Frontal cortex (tissue), 4 donors: Measurements from ENCODE around the gene PLB1. TPM values are rescaled to one million over a fixed set of nuclear protein-coding genes. Genes with fewer than 3 reads are reported as not detected.

Experiments used
- DNase-seq, 2 donors: peaks; one replicate each; pipeline ENCODE4 v3.0.0; 2012; ENCODE audit warnings: low spot score in 2 of 2
- FAIRE-seq: peaks from 2 replicates; lab custom pipeline; 2012; peaks lifted over from hg19 to GRCh38; lab: Jason Lieb, UNC
- total RNA-seq: library from RNA; depleted of rRNA; stranded (reverse); fragments of >200 nt; gene quantifications from one replicate; pipeline ENCODE4 v1.2.3, GENCODE V29; 2014
- donor health status: control.
- donor health status: control.
- donor health status: control.

The PLB1 gene
- total RNA-seq, 1 donor from 2014 or later, result 1.2 TPM

GRCh38 chr2:28490558-28490957 is 5.3 kb upstream of the PLB1 start:
- FAIRE-seq, result no peak

GRCh38 chr2:28492282-28492681 is 3.6 kb upstream of the PLB1 start:
- FAIRE-seq, result no peak

More at GRCh38 chr2:28490558-28490957, 5.3 kb upstream of the PLB1 start:
- DNase-seq, result no peak

GRCh38 chr2:28493636-28494035 is 2.2 kb upstream of the PLB1 start:
- DNase-seq, result no peak
- FAIRE-seq, result no peak

More at GRCh38 chr2:28492282-28492681, 3.6 kb upstream of the PLB1 start:
- DNase-seq, result no peak

GRCh38 chr2:28496781-28497180 is 921 bp downstream of the PLB1 start:
- no peak for FAIRE-seq
- DNase-seq, result no peak

- FAIRE-seq, result no peak
- DNase-seq, result no peak
These were observed 1.3 kb downstream of the PLB1 start for GRCh38 chr2:28497206-28497605.

GRCh38 chr2:28499282-28499681 is 3.4 kb downstream of the PLB1 start:
- DNase-seq, result no peak
- FAIRE-seq, result no peak

GRCh38 chr2:28505361-28505760 is 9.5 kb downstream of the PLB1 start:
- FAIRE-seq (no peak), DNase-seq (no peak)

- DNase-seq (no peak), FAIRE-seq (no peak)
These were observed 10.5 kb downstream of the PLB1 start for GRCh38 chr2:28506112-28506910.

- FAIRE-seq (no peak), DNase-seq (no peak)
These were observed 12.2 kb downstream of the PLB1 start for GRCh38 chr2:28507796-28508764.

GRCh38 chr2:28509361-28509760 is 13.5 kb downstream of the PLB1 start:
- no peak for DNase-seq
- FAIRE-seq, result no peak

GRCh38 chr2:28510184-28510583 is 14.3 kb downstream of the PLB1 start:
- no peak for FAIRE-seq

GRCh38 chr2:28511871-28512606 is 16.2 kb downstream of the PLB1 start:
- no peak for DNase-seq
- FAIRE-seq, result no peak

More at GRCh38 chr2:28510184-28510583, 14.3 kb downstream of the PLB1 start:
- DNase-seq, result no peak

GRCh38 chr2:28512607-28512965 is 16.7 kb downstream of the PLB1 start:
- FAIRE-seq, result no peak
- DNase-seq, result no peak

GRCh38 chr2:28513097-28513496 is 17.2 kb downstream of the PLB1 start:
- DNase-seq (no peak), FAIRE-seq (no peak)

GRCh38 chr2:28515176-28515751 is 19.4 kb downstream of the PLB1 start:
- no peak for DNase-seq
- no peak for FAIRE-seq

GRCh38 chr2:28516430-28516829 is 20.6 kb downstream of the PLB1 start:
- FAIRE-seq (no peak), DNase-seq (no peak)

- DNase-seq (no peak), FAIRE-seq (no peak)
These were observed 21.1 kb downstream of the PLB1 start for GRCh38 chr2:28516950-28517349.

- DNase-seq, result no peak
- FAIRE-seq, result no peak
These were observed 25.8 kb downstream of the PLB1 start for GRCh38 chr2:28521663-28522062.

- FAIRE-seq (no peak), DNase-seq (no peak)
These were observed 26.6 kb downstream of the PLB1 start for GRCh38 chr2:28522481-28522880.

- no peak for FAIRE-seq
These were observed 28.0 kb downstream of the PLB1 start for GRCh38 chr2:28523902-28524301.

More at GRCh38 chr2:28523902-28524301, 28.0 kb downstream of the PLB1 start:
- DNase-seq, result no peak
